Keratinocyte (primary cell): ENCODE measurements around the gene GRK5. TPM values are rescaled to one million over a fixed set of nuclear protein-coding genes. Genes with fewer than 3 reads are reported as not detected.

Experiments
- DNase-seq: peaks from one replicate; pipeline ENCODE4 v3.0.0-alpha.2; 2011; ENCODE audit warnings: low read depth, missing footprints, low spot score
- FAIRE-seq: peaks from 2 replicates; lab custom pipeline; 2011; peaks lifted over from hg19 to GRCh38; lab: Jason Lieb, UNC
- H2AFZ ChIP-seq: 2 replicates; pipeline ENCODE4 v1.6.0; 2012; ENCODE audit warnings: low read length, control low read depth, inconsistent platforms; ENCODE audit not compliant: control insufficient read depth
- H3K27ac ChIP-seq: 2 replicates; pipeline ENCODE4 v1.5.1; 2011; ENCODE audit warnings: low read length; ENCODE audit not compliant: control insufficient read depth, insufficient read depth
- H3K27me3 ChIP-seq: 3 replicates; pipeline ENCODE4 v1.6.0; 2011; ENCODE audit warnings: low read length; ENCODE audit not compliant: control insufficient read depth, insufficient read depth; ENCODE audit errors: extremely low read depth
- H3K36me3 ChIP-seq, 2 experiments: 2 replicates in 1 of 2; 3 replicates in 1 of 2; pipeline ENCODE4 v1.5.1; 2011; ENCODE audit warnings: low read length in 2 of 2, mild to moderate bottlenecking in 1 of 2; ENCODE audit not compliant: control insufficient read depth in 2 of 2, insufficient read depth in 2 of 2; ENCODE audit errors: extremely low read depth in 1 of 2
- H3K4me1 ChIP-seq: 3 replicates; pipeline ENCODE4 v1.5.1; 2011; ENCODE audit warnings: low read length; ENCODE audit not compliant: control insufficient read depth, insufficient read depth; ENCODE audit errors: extremely low read depth
- H3K4me2 ChIP-seq: 3 replicates; pipeline ENCODE4 v1.6.0; 2011; ENCODE audit warnings: low read depth, low read length; ENCODE audit not compliant: control insufficient read depth, insufficient read depth; ENCODE audit errors: extremely low read depth
- H3K4me3 ChIP-seq, 3 experiments: fragments of 200-600 bp in 1 of 3; sonication (generic) in 1 of 3; 2 replicates in 2 of 3; 3 replicates in 1 of 3; pipeline ENCODE4 v1.5.1; 2011 to 2016; ENCODE audit warnings: low read length in 3 of 3, mild to moderate bottlenecking in 3 of 3, control low read depth in 2 of 3, inconsistent platforms in 1 of 3, low read depth in 1 of 3, mixed read lengths in 1 of 3, mixed run types in 1 of 3, moderate library complexity in 1 of 3; ENCODE audit not compliant: control insufficient read depth in 2 of 3, insufficient read depth in 2 of 3; ENCODE audit errors: extremely low read depth in 1 of 3
- H3K79me2 ChIP-seq: 2 replicates; pipeline ENCODE4 v1.6.0; 2012; ENCODE audit warnings: low read length; ENCODE audit not compliant: control insufficient read depth, insufficient read depth
- H3K9ac ChIP-seq: 3 replicates; pipeline ENCODE4 v1.6.0; 2011; ENCODE audit warnings: low read length; ENCODE audit not compliant: control insufficient read depth, insufficient read depth; ENCODE audit errors: extremely low read depth
- H3K9me1 ChIP-seq: 3 replicates; pipeline ENCODE4 v1.6.0; 2011; ENCODE audit warnings: low read length; ENCODE audit not compliant: control insufficient read depth, insufficient read depth; ENCODE audit errors: extremely low read depth
- H3K9me3 ChIP-seq: 2 replicates; pipeline ENCODE4 v1.5.1; 2012; ENCODE audit warnings: low read depth, low read length; ENCODE audit not compliant: control insufficient read depth
- H4K20me1 ChIP-seq: 3 replicates; pipeline ENCODE4 v1.6.0; 2011; ENCODE audit warnings: low read length; ENCODE audit not compliant: control insufficient read depth, insufficient read depth; ENCODE audit errors: extremely low read depth
- EZH2 ChIP-seq: IDR thresholded peaks from one replicate; pipeline ENCODE4 v1.6.1; 2012; ENCODE audit warnings: inconsistent platforms, mild to moderate bottlenecking, low read length, moderate library complexity
- dilution Hi-C: fragments of 300-500 bp; cut with MboI; formaldehyde crosslinking; loops from one replicate; pipeline ENCODE4 v1.7.0; 2020; ENCODE audit warnings: low sequenced_read_pairs; ENCODE audit not compliant: extremely low pct_ligation_motif_present
- polyA plus RNA-seq, 5 experiments: library from polyadenylated mRNA; depleted of rRNA in 3 of 5; stranded (reverse) in 3 of 5; stranded (forward) in 1 of 5; unstranded in 1 of 5; fragments of >200 nt; gene quantifications; 1 replicate in 1 of 5; 2 replicates in 3 of 5; 3 replicates in 1 of 5; pipeline versions ENCODE4 v1.2.1 to v1.2.3, GENCODE V29; 2011 to 2012; ENCODE audit warnings: missing spikeins in 2 of 5, low read depth in 1 of 5, low replicate concordance in 1 of 5
- TF ChIP-seq, protein P1 (sequence below), 3 experiments: IDR thresholded peaks in 1 of 3; conservative IDR thresholded peaks in 1 of 3; optimal IDR thresholded peaks in 1 of 3; 2 replicates in 2 of 3; 3 replicates in 1 of 3; pipeline versions ENCODE3 to v1.5.1; 2011; ENCODE audit warnings: low read length in 3 of 3, mild to moderate bottlenecking in 3 of 3, moderate library complexity in 2 of 3, control low read depth in 1 of 3, inconsistent platforms in 1 of 3; ENCODE audit not compliant: insufficient read depth in 2 of 3; ENCODE audit errors: extremely low read depth in 1 of 3

GRK5 gene
- polyA plus RNA-seq, 1 donor (not counting 4 experiments of a cell fraction or from before 2014, with no cell fraction given), result 7.6 TPM

DNA sequence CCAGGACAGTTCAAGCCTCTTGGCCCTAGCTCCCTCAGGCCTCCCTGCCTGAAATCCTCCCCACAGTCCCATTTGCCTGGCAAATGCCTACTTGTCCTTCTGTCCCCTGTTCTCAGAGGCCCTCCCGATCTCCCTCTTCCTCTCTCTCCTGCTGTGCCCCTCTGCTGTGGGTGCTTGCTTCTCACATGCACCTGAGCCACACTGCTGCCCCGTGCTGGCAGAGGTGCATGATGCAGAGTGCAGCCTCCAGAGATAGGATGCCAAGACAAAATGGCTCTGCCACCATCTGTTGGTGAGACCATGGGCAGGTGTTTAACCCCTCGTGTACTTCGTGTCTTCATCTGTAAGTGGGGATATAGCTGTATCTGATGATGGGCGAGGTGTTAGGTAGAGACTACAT is 176.8 kb downstream of the GRK5 start:
- no peaks in the 10 kb centered on the region for H3K9me3 ChIP-seq
- no peak overlapping the region for H2AFZ ChIP-seq
- no peak overlapping the region for H3K4me3 ChIP-seq
- H3K9ac ChIP-seq, result no peak overlapping the region
- dilution Hi-C loops, result no loop called here
- FAIRE-seq (no peak), DNase-seq (no peak)
- TF ChIP-seq, protein P1, sequence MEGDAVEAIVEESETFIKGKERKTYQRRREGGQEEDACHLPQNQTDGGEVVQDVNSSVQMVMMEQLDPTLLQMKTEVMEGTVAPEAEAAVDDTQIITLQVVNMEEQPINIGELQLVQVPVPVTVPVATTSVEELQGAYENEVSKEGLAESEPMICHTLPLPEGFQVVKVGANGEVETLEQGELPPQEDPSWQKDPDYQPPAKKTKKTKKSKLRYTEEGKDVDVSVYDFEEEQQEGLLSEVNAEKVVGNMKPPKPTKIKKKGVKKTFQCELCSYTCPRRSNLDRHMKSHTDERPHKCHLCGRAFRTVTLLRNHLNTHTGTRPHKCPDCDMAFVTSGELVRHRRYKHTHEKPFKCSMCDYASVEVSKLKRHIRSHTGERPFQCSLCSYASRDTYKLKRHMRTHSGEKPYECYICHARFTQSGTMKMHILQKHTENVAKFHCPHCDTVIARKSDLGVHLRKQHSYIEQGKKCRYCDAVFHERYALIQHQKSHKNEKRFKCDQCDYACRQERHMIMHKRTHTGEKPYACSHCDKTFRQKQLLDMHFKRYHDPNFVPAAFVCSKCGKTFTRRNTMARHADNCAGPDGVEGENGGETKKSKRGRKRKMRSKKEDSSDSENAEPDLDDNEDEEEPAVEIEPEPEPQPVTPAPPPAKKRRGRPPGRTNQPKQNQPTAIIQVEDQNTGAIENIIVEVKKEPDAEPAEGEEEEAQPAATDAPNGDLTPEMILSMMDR (optimal IDR thresholded peaks at IDR 0.05 in 1 of 3, IDR thresholded peaks at IDR 0.05 in 1 of 3, conservative IDR thresholded peaks at IDR 0.05 in 1 of 3; ENCODE audit: extremely low read depth in 1 of 3, insufficient read depth in 2 of 3, low read length in 3 of 3), result no peak
- no peak for TF ChIP-seq EZH2
- H3K27me3 ChIP-seq, result no peaks in the 10 kb centered on the region
- H3K36me3 ChIP-seq, result no peaks in the 10 kb centered on the region
- H4K20me1 ChIP-seq, result no peaks in the 10 kb centered on the region
- H3K79me2 ChIP-seq, result no peaks in the 10 kb centered on the region
- no peak overlapping the region for H3K27ac ChIP-seq
- no peak overlapping the region for H3K4me2 ChIP-seq
- no peaks in the 10 kb centered on the region for H3K9me1 ChIP-seq
- H3K4me1 ChIP-seq, result no peaks in the 10 kb centered on the region

DNA sequence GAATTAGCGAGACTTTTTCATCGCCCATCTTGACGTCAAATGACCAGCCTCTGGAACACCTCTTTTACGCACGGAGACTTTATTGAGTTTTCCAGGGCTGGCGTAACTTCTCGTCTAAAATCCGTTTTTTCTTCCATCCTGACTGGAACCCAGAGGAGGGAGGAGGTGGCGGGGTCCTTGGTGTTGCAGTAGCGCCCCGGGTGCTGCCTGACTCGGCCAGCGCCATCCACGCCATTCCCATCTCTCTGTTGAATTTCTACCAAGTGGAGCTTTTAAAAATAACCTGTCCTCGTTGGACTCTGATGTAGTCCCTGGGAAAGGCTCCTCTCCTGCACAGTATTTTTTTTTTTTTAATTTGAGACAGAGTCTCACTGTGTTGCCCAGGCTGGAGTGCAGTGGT is 179.3 kb downstream of the GRK5 start:
- Histone ChIP-seq H3K27ac (no peak overlapping the region), H3K27me3 (no peaks in the 10 kb centered on the region), H3K9me1 (no peaks in the 10 kb centered on the region), H3K36me3 (no peaks in the 10 kb centered on the region), H2AFZ (no peak overlapping the region), H3K9ac (no peak overlapping the region), H3K4me2 (no peak overlapping the region), H3K9me3 (no peaks in the 10 kb centered on the region), H3K79me2 (no peaks in the 10 kb centered on the region), H3K4me3 (no peak overlapping the region), H3K4me1 (no peaks in the 10 kb centered on the region), H4K20me1 (no peaks in the 10 kb centered on the region)
- no peak for TF ChIP-seq EZH2
- TF ChIP-seq, protein P1 (optimal IDR thresholded peaks at IDR 0.05 in 1 of 3, IDR thresholded peaks at IDR 0.05 in 1 of 3, conservative IDR thresholded peaks at IDR 0.05 in 1 of 3; ENCODE audit: extremely low read depth in 1 of 3, insufficient read depth in 2 of 3, low read length in 3 of 3), result no peak
- dilution Hi-C loops, result no loop called here
- DNase-seq, result no peak
- no peak for FAIRE-seq
